PC-9 (cell line): Measurements from ENCODE around the gene TMEM139. TPM values are rescaled to one million over a fixed set of nuclear protein-coding genes. Genes with fewer than 3 reads are reported as not detected.

Experiments used
- BruUV-seq: library from RNA; stranded (reverse); fragments of 400-500 nt; replicated peaks from 2 replicates; lab custom pipeline; 2021; lab: Mats Ljungman, UMichigan
- CTCF ChIA-PET: fragments of 300-600 bp; sonication (Branson Sonifier 250); formaldehyde crosslinking; loops from one replicate; lab custom pipeline; 2022; ENCODE audit warnings: antibody characterized with exemption; lab: Charles Lee
- POLR2A ChIA-PET: fragments of 300-600 bp; sonication (Branson Sonifier 250); formaldehyde crosslinking; loops from one replicate; lab custom pipeline; 2022; ENCODE audit warnings: antibody characterized with exemption; ENCODE audit not compliant: unreplicated experiment; lab: Charles Lee
- DNase-seq, 2 experiments: peaks; one replicate each; pipeline versions ENCODE4 v3.0.0 to v3.0.0-alpha.2; 2015 to 2022; ENCODE audit warnings: mixed read lengths in 1 of 2
- H2AFZ ChIP-seq: fragments of 200-600 bp; sonication (generic); 2 replicates; pipeline ENCODE4 v1.8.1; 2017; ENCODE audit warnings: antibody characterized with exemption
- H3F3A ChIP-seq: fragments of 200-600 bp; sonication (generic); 2 replicates; pipeline ENCODE4 v1.8.1; 2017; ENCODE audit warnings: antibody characterized with exemption, mild to moderate bottlenecking, low read depth; ENCODE audit not compliant: insufficient read depth
- H3K27ac ChIP-seq: fragments of 200-600 bp; sonication (generic); 2 replicates; pipeline ENCODE4 v1.6.1; 2016; ENCODE audit warnings: mixed run types
- H3K27me3 ChIP-seq: fragments of 200-600 bp; sonication (generic); 2 replicates; pipeline ENCODE4 v1.6.1; 2016; ENCODE audit warnings: low read depth, mixed run types; ENCODE audit not compliant: insufficient read depth
- H3K36me3 ChIP-seq: fragments of 200-600 bp; sonication (generic); 2 replicates; pipeline ENCODE4 v1.6.1; 2016; ENCODE audit warnings: low read depth, mixed run types
- H3K4me1 ChIP-seq: fragments of 200-600 bp; sonication (generic); replicated peaks from 2 replicates; pipeline ENCODE4 v1.6.1; 2016; ENCODE audit warnings: mixed run types; ENCODE audit not compliant: insufficient read depth
- H3K4me2 ChIP-seq: fragments of 200-600 bp; sonication (generic); 2 replicates; pipeline ENCODE4 v1.6.1; 2017; ENCODE audit warnings: mixed run types
- H3K4me3 ChIP-seq: fragments of 200-600 bp; sonication (generic); 2 replicates; pipeline ENCODE4 v1.6.1; 2016; ENCODE audit warnings: mixed run types
- H3K79me2 ChIP-seq: fragments of 200-600 bp; sonication (generic); 2 replicates; pipeline ENCODE4 v1.6.1; 2017; ENCODE audit warnings: low read depth, mixed run types
- H3K9me2 ChIP-seq: fragments of 200-600 bp; sonication (generic); 2 replicates; pipeline ENCODE4 v1.8.1; 2017; ENCODE audit warnings: mild to moderate bottlenecking; ENCODE audit not compliant: insufficient read depth
- H3K9me3 ChIP-seq: fragments of 200-600 bp; sonication (generic); 2 replicates; pipeline ENCODE4 v1.8.1; 2016; ENCODE audit warnings: low read depth; ENCODE audit not compliant: insufficient read depth
- H4K20me1 ChIP-seq: fragments of 200-600 bp; sonication (generic); 2 replicates; pipeline ENCODE4 v1.8.1; 2017; ENCODE audit not compliant: insufficient read depth
- EZH2 ChIP-seq: fragments of 200-600 bp; sonication (generic); IDR thresholded peaks from 2 replicates; pipeline ENCODE4 v1.8.0; 2017; ENCODE audit warnings: antibody characterized with exemption, low read depth
- intact Hi-C: fragments of 100-400 bp; cut with micrococcal nuclease; formaldehyde crosslinking; loops from one replicate; pipeline ENCODE4 v1.10.0; 2022; ENCODE audit not compliant: unreplicated experiment
- total RNA-seq: library from RNA; stranded (reverse); gene quantifications from 2 replicates; pipeline ENCODE4 v1.2.3, GENCODE V29; 2021
- TF ChIP-seq, protein P1 (sequence below): fragments of 200-600 bp; sonication (generic); conservative IDR thresholded peaks from 2 replicates; pipeline ENCODE4 v1.6.1; 2017; ENCODE audit warnings: mixed run types, antibody characterized with exemption, mild to moderate bottlenecking, moderate library complexity

The TMEM139 gene
- total RNA-seq, 1 experiment from 2014 or later, result 131 TPM

DNA sequence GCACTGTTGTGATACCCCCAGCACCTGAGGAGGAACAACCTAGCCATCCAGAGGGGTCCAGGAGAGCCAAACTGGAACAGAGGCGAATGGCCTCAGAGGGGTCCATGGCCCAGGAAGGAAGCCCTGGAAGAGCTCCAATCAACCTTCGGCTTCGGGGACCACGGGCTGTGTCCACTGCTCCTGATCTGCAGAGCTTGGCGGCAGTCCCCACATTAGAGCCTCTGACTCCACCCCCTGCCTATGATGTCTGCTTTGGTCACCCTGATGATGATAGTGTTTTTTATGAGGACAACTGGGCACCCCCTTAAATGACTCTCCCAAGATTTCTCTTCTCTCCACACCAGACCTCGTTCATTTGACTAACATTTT lies 1.7 kb downstream of the TMEM139 start:
- Histone ChIP-seq H4K20me1 (no peaks in the 10 kb centered on the region), H3K4me3 (peak overlapping the region; percentile 77; the same call in 1 of the 2 replicates), H3K4me1 (peaks cover 66% of the 10 kb centered on the region), H3K27ac (peak overlapping the region; percentile 90), H3K4me2 (peak overlapping the region; percentile 91), H3K9me3 (no peaks in the 10 kb centered on the region; the same call in 1 of the 2 replicates), H3K36me3 (peaks cover 34% of the 10 kb centered on the region), H3K27me3 (no peaks in the 10 kb centered on the region), H3K9me2 (no peaks in the 10 kb centered on the region), H2AFZ (no peak overlapping the region), H3F3A (peaks cover 38% of the 10 kb centered on the region), H3K79me2 (peaks cover 54% of the 10 kb centered on the region)
- POLR2A ChIA-PET, result interaction anchor here (0.6 kb wide), 1 partner anchor 38 kb away, joined by 4 read pairs; no protein-coding TSS in a partner anchor
- TF ChIP-seq, protein P1, sequence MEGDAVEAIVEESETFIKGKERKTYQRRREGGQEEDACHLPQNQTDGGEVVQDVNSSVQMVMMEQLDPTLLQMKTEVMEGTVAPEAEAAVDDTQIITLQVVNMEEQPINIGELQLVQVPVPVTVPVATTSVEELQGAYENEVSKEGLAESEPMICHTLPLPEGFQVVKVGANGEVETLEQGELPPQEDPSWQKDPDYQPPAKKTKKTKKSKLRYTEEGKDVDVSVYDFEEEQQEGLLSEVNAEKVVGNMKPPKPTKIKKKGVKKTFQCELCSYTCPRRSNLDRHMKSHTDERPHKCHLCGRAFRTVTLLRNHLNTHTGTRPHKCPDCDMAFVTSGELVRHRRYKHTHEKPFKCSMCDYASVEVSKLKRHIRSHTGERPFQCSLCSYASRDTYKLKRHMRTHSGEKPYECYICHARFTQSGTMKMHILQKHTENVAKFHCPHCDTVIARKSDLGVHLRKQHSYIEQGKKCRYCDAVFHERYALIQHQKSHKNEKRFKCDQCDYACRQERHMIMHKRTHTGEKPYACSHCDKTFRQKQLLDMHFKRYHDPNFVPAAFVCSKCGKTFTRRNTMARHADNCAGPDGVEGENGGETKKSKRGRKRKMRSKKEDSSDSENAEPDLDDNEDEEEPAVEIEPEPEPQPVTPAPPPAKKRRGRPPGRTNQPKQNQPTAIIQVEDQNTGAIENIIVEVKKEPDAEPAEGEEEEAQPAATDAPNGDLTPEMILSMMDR, result no peak
- TF ChIP-seq EZH2, result no peak
- intact Hi-C loops, result no loop called here
- BruUV-seq, result no TSS peak
- DNase-seq, result no peak
- CTCF ChIA-PET, result no interaction called here

DNA sequence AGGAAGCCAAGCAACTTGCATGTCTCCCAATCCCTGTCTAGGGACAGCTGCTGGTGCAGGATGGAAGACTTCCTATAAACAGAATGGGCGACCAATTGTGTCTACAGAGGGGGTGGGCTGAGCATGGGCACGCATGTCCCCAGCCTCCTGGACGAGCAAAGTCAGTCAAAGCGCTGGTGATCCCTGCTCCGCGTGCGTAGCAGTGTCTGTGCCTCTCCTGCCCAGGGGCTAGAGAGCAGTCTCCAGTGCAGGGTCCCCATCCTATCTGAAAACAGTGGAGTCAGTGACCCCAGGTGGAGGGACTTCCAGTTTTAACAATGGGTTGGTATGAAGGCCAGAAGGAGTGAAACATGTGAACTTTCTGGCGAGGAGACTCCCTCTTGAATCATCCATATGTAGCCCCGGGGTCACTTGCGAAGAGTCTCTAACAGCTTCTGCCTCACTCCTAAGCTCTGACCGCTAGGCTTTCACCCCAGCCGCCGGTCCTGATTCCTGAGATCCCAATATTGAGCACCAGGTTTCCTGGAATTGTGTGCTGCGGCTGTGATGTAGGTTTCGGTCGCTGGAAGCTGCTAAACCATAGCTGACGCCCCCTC lies 2.7 kb downstream of the TMEM139 start:
- peaks cover 63% of the 10 kb centered on the region for H3K4me1 ChIP-seq
- no peaks in the 10 kb centered on the region for H3K9me2 ChIP-seq
- H2AFZ ChIP-seq, result no peak overlapping the region
- ChIA-PET CTCF (interaction anchor here (0.6 to 1.2 kb wide), 6 partner anchors 12 to 72 kb away, joined by 3 to 10 read pairs (median 4); partner anchors contain the start of gene GSTK1), POLR2A (interaction anchor here (0.6 to 1.1 kb wide), 4 partner anchors 33 to 186 kb away, joined by 3 to 12 read pairs (median 4); no protein-coding TSS in a partner anchor)
- no peak for TF ChIP-seq EZH2
- TF ChIP-seq, protein P1, result no peak
- BruUV-seq, result TSS peak; percentile 20
- H3K79me2 ChIP-seq, result peaks cover 64% of the 10 kb centered on the region
- H3K27ac ChIP-seq, result peak overlapping the region; percentile 55
- intact Hi-C loops, result no loop called here
- no peaks in the 10 kb centered on the region for H4K20me1 ChIP-seq
- peaks cover 38% of the 10 kb centered on the region for H3F3A ChIP-seq
- H3K9me3 ChIP-seq, result no peaks in the 10 kb centered on the region; the same call in 1 of the 2 replicates
- peaks cover 42% of the 10 kb centered on the region for H3K36me3 ChIP-seq
- H3K4me2 ChIP-seq, result peak overlapping the region; percentile 91
- peak overlapping the region; percentile 77 for H3K4me3 ChIP-seq
- H3K27me3 ChIP-seq, result no peaks in the 10 kb centered on the region
- DNase-seq, result no peak

DNA sequence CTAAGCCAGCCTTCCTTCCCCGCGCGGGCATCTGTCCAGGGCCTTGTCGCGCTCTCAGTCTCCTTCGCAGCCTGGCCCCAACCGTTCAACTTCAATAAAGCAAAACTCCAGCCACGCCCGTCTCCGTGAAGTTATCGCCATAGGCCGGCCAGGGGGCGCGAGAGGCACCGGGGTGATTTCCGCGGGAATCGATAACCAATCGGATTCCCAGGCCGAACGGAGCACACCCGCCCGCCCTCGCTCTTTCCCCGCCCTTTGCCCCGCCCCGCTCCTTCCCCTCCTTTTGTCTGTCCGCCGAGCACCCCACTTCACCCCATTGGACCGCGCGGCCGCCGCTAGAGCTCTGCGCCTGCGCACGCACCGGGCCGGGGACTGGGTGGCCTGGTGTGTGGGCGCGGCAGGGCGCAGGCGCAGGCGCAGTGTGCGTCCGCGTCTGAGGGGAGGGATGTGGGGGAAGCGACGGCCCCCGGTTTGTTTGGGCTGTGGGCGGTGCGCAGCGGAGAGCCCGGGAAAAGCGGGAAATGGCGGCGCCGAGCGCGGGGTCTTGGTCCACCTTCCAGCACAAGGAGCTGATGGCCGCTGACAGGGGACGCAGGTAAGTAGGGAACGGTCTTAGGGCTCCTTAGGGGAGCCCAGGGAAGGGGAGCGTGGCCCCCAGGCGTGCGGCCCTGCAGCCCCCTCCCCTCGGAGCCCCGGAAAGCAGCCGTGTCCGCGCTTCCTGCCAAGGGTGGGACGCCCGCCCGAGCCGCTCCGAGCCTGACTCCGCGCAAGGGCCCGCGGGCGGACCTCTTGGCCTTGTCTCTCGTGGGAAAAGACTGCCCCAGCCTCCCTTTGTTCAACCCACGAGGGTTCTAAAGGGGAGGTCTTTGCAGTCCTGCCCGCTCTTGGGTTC lies 3.4 kb downstream of the TMEM139 start, which contains the start of gene CASP2:
TSS of gene CASP2 (plus strand) at position 417 of the 892 bp plus-strand sequence. CDS start at position 522, 105 bp downstream.
- Histone ChIP-seq H3K4me1 (peaks cover 60% of the 10 kb centered on the region), H3K36me3 (peaks cover 45% of the 10 kb centered on the region), H3K4me2 (peak within 1 kb of the TSS; percentile 91), H3K27ac (peak within 1 kb of the TSS; percentile 55), H3K79me2 (peaks cover 65% of the 10 kb centered on the region), H4K20me1 (no peaks in the 10 kb centered on the region), H3K4me3 (peak within 1 kb of the TSS; percentile 77), H3K27me3 (no peaks in the 10 kb centered on the region), H3F3A (peaks cover 38% of the 10 kb centered on the region), H3K9me3 (no peaks in the 10 kb centered on the region; the same call in 1 of the 2 replicates), H2AFZ (peak within 1 kb of the TSS; percentile 71), H3K9me2 (no peaks in the 10 kb centered on the region)
- BruUV-seq, result no TSS peak
- DNase-seq, result peak; percentile 90 to 98
- intact Hi-C loops, result loop anchor here (1.0 to 2.0 kb wide), 3 partner anchors 48 to 121 kb away; partner anchors contain the start of gene EPHA1
- ChIA-PET POLR2A (interaction anchor here (0.6 to 1.1 kb wide), 5 partner anchors 33 to 185 kb away, joined by 3 to 12 read pairs (median 3); no protein-coding TSS in a partner anchor), CTCF (interaction anchor here (0.6 to 1.2 kb wide), 8 partner anchors 11 to 848 kb away, joined by 3 to 10 read pairs (median 5); partner anchors contain the start of gene GSTK1)
- TF ChIP-seq, protein P1, result no peak; the same call in 1 of the 2 replicates
- no peak for TF ChIP-seq EZH2
